Vagina (tissue), 2 donors: ENCODE data around the gene MED12L. TPM values are rescaled to one million over a fixed set of nuclear protein-coding genes. Genes with fewer than 3 reads are reported as not detected.

Experiments
- DNase-seq, 2 donors: peaks; one replicate each; pipeline ENCODE4 v3.0.0-alpha.2; 2017; ENCODE audit errors: extremely low spot score in 2 of 2
- H3K27ac ChIP-seq: fragments of 200-600 bp; sonication (generic); one replicate; pipeline ENCODE4 v1.5.1; 2019
- H3K27me3 ChIP-seq: fragments of 200-600 bp; sonication (generic); one replicate; pipeline ENCODE4 v1.5.1; 2019
- H3K36me3 ChIP-seq, 2 donors: fragments of 200-600 bp; sonication (generic); one replicate each; pipeline ENCODE4 v1.5.1; 2017 to 2019
- H3K4me1 ChIP-seq: fragments of 200-600 bp; sonication (generic); one replicate; pipeline ENCODE4 v1.5.1; 2019
- H3K4me3 ChIP-seq, 2 donors: fragments of 200-600 bp; sonication (generic); 1 replicate in 1 of 2; 2 replicates in 1 of 2; pipeline ENCODE4 v1.5.1; 2016 to 2019
- H3K9me3 ChIP-seq: fragments of 200-600 bp; sonication (generic); one replicate; pipeline ENCODE4 v1.5.1; 2019
- CTCF ChIP-seq, 3 experiments: fragments of 450-650 bp in 2 of 3; fragments of 200-600 bp in 1 of 3; sonication (generic) in 1 of 3; IDR thresholded peaks; one replicate each; pipeline ENCODE4 v1.5.1; 2017 to 2019; ENCODE audit warnings: antibody characterized with exemption in 3 of 3, mild to moderate bottlenecking in 2 of 3, moderate library complexity in 2 of 3
- POLR2A ChIP-seq, 2 donors: fragments of 450-650 bp; IDR thresholded peaks; one replicate each; pipeline ENCODE4 v1.6.1; 2017; ENCODE audit warnings: antibody characterized with exemption in 2 of 2, mild to moderate bottlenecking in 2 of 2, moderate library complexity in 2 of 2
- POLR2AphosphoS5 ChIP-seq, 2 donors: sonication (generic); formaldehyde crosslinking; IDR thresholded peaks; one replicate each; pipeline ENCODE4 v1.9.0; 2017; ENCODE audit warnings: antibody characterized with exemption in 2 of 2, mild to moderate bottlenecking in 2 of 2, low read depth in 1 of 2; ENCODE audit not compliant: insufficient read depth in 1 of 2
- intact Hi-C: fragments of 100-400 bp; cut with DNase I; formaldehyde crosslinking; loops from one replicate; pipeline ENCODE4 v1.15.1; 2023
- total RNA-seq: library from RNA; depleted of rRNA; stranded (reverse); fragments of >200 nt; gene quantifications from one replicate; pipeline ENCODE4 v1.2.3, GENCODE V29; 2016

MED12L gene
- total RNA-seq, 1 donor from 2014 or later, result 1.7 TPM

- no peaks in the 10 kb centered on the region for H3K27me3 ChIP-seq
- TF ChIP-seq POLR2A (IDR thresholded peaks at IDR 0.05) (no peak), CTCF (IDR thresholded peaks at IDR 0.05) (no peak), POLR2AphosphoS5 (IDR thresholded peaks at IDR 0.05; ENCODE audit: insufficient read depth in 1 of 2, low read depth in 1 of 2) (no peak)
- no peak overlapping the region for H3K4me3 ChIP-seq
- peaks cover 6% of the 10 kb centered on the region for H3K4me1 ChIP-seq
- no peak for DNase-seq
- intact Hi-C loops, result no loop called here
- H3K9me3 ChIP-seq, result no peaks in the 10 kb centered on the region
- no peaks in the 10 kb centered on the region for H3K36me3 ChIP-seq
- no peak overlapping the region for H3K27ac ChIP-seq
Measured at GRCh38 chr3:151265166-151265565, 179.7 kb downstream of the MED12L start.

GRCh38 chr3:151265866-151266265 is 180.4 kb downstream of the MED12L start:
- Histone ChIP-seq H3K27me3 (no peaks in the 10 kb centered on the region), H3K27ac (no peak overlapping the region), H3K4me1 (peaks cover 6% of the 10 kb centered on the region), H3K4me3 (no peak overlapping the region), H3K9me3 (no peaks in the 10 kb centered on the region), H3K36me3 (no peaks in the 10 kb centered on the region)
- intact Hi-C loops, result no loop called here
- no peak for TF ChIP-seq POLR2A (IDR thresholded peaks at IDR 0.05)
- TF ChIP-seq POLR2AphosphoS5 (IDR thresholded peaks at IDR 0.05; ENCODE audit: insufficient read depth in 1 of 2, low read depth in 1 of 2), result no peak
- no peak for TF ChIP-seq CTCF (IDR thresholded peaks at IDR 0.05)
- no peak for DNase-seq

GRCh38 chr3:151267066-151267465 is 181.6 kb downstream of the MED12L start:
- H3K4me1 ChIP-seq, result peaks cover 6% of the 10 kb centered on the region
- no peaks in the 10 kb centered on the region for H3K27me3 ChIP-seq
- no peak overlapping the region for H3K4me3 ChIP-seq
- DNase-seq, result no peak
- intact Hi-C loops, result no loop called here
- H3K36me3 ChIP-seq, result no peaks in the 10 kb centered on the region
- H3K9me3 ChIP-seq, result no peaks in the 10 kb centered on the region
- H3K27ac ChIP-seq, result no peak overlapping the region
- TF ChIP-seq CTCF (IDR thresholded peaks at IDR 0.05), result no peak
- TF ChIP-seq POLR2AphosphoS5 (IDR thresholded peaks at IDR 0.05; ENCODE audit: insufficient read depth in 1 of 2, low read depth in 1 of 2), result no peak
- TF ChIP-seq POLR2A (IDR thresholded peaks at IDR 0.05), result no peak

- Histone ChIP-seq H3K4me3 (no peak overlapping the region), H3K4me1 (peaks cover 6% of the 10 kb centered on the region), H3K9me3 (no peaks in the 10 kb centered on the region), H3K27ac (no peak overlapping the region), H3K36me3 (no peaks in the 10 kb centered on the region), H3K27me3 (no peaks in the 10 kb centered on the region)
- TF ChIP-seq CTCF (IDR thresholded peaks at IDR 0.05) (no peak), POLR2AphosphoS5 (IDR thresholded peaks at IDR 0.05; ENCODE audit: insufficient read depth in 1 of 2, low read depth in 1 of 2) (no peak), POLR2A (IDR thresholded peaks at IDR 0.05) (no peak)
- intact Hi-C loops, result no loop called here
- DNase-seq, result no peak
Measured at GRCh38 chr3:151268267-151269235, 183.1 kb downstream of the MED12L start.

GRCh38 chr3:151269631-151270030 is 184.2 kb downstream of the MED12L start:
- intact Hi-C loops, result no loop called here
- Histone ChIP-seq H3K27ac (no peak overlapping the region), H3K9me3 (no peaks in the 10 kb centered on the region), H3K4me1 (no peaks in the 10 kb centered on the region), H3K27me3 (no peaks in the 10 kb centered on the region), H3K4me3 (no peak overlapping the region), H3K36me3 (no peaks in the 10 kb centered on the region)
- no peak for DNase-seq
- TF ChIP-seq POLR2AphosphoS5 (IDR thresholded peaks at IDR 0.05; ENCODE audit: insufficient read depth in 1 of 2, low read depth in 1 of 2), result no peak
- TF ChIP-seq CTCF (IDR thresholded peaks at IDR 0.05), result no peak
- no peak for TF ChIP-seq POLR2A (IDR thresholded peaks at IDR 0.05)
